K562 (cell line): ENCODE data around the gene TMEM267. TPM values are rescaled to one million over a fixed set of nuclear protein-coding genes. Genes with fewer than 3 reads are reported as not detected.
"Not testable (repeated sequence)": the region's sequence is repeated elsewhere in the genome, so short reads cannot be mapped to it uniquely, and the experiment has no call there.

Experiments used
- ATAC-seq: fragments of 200-7000 bp; cut with Tn5 transposase; 3 replicates; pipeline ENCODE4 v1.9.1; 2020; ENCODE audit warnings: moderate library complexity
- BruUV-seq: library from RNA; stranded (reverse); fragments of 400-500 nt; replicated peaks from 2 replicates; lab custom pipeline; 2021; lab: Mats Ljungman, UMichigan
- CTCF ChIA-PET: fragments of 300-600 bp; formaldehyde crosslinking; extraction: SDS; loops from one replicate; lab custom pipeline; 2021; ENCODE audit warnings: low intra/inter-chr PET ratio; lab: Yijun Ruan, JAX
- POLR2A ChIA-PET: fragments of 300-600, 350-650 bp; sonication (Branson Sonifier 250); formaldehyde crosslinking; extraction: SDS; loops from one replicate; lab custom pipeline; 2021; ENCODE audit warnings: antibody characterized with exemption, inconsistent platforms; lab: Yijun Ruan, JAX
- DNase-seq, 4 experiments: peaks; one replicate each; pipeline versions ENCODE4 v3.0.0 to v3.0.0-alpha.2; 2011 to 2018; ENCODE audit warnings: low spot score in 3 of 4, mixed read lengths in 3 of 4; ENCODE audit errors: extremely low read depth in 1 of 4
- FAIRE-seq: peaks from 2 replicates; lab custom pipeline; 2011; peaks lifted over from hg19 to GRCh38; lab: Jason Lieb, UNC
- H2AFZ ChIP-seq: 2 replicates; pipeline ENCODE4 v1.6.0; 2011; ENCODE audit warnings: low read depth, low read length, control low read depth, inconsistent platforms
- H3K27ac ChIP-seq: fragments of 200-600 bp; 3 replicates; pipeline ENCODE4 v1.8.0; 2011; ENCODE audit warnings: low read depth, mild to moderate bottlenecking, control low read depth, inconsistent platforms, low read length, moderate library complexity, mixed read lengths; ENCODE audit errors: extremely low read depth
- H3K27me3 ChIP-seq, 2 experiments: fragments of 300-600 bp in 1 of 2; 2 replicates in 1 of 2; 3 replicates in 1 of 2; pipeline versions ENCODE4 v1.6.0 to v1.8.0; 2011; ENCODE audit warnings: inconsistent platforms in 2 of 2, low read length in 2 of 2, mild to moderate bottlenecking in 1 of 2, mixed read lengths in 1 of 2, moderate library complexity in 1 of 2; ENCODE audit not compliant: control insufficient read depth in 2 of 2, insufficient read depth in 2 of 2
- H3K36me3 ChIP-seq: fragments of 300-600 bp; 3 replicates; pipeline ENCODE4 v1.8.0; 2011; ENCODE audit warnings: mild to moderate bottlenecking, low read length, inconsistent platforms; ENCODE audit not compliant: control insufficient read depth, insufficient read depth
- H3K4me1 ChIP-seq, 2 experiments: fragments of 200-600 bp in 1 of 2; replicated peaks in 1 of 2; 2 replicates in 1 of 2; 3 replicates in 1 of 2; pipeline versions ENCODE4 v1.5.1 to v1.8.0; 2011; ENCODE audit warnings: inconsistent platforms in 2 of 2, low read length in 2 of 2, mild to moderate bottlenecking in 1 of 2, mixed read lengths in 1 of 2, moderate library complexity in 1 of 2; ENCODE audit not compliant: control insufficient read depth in 2 of 2, insufficient read depth in 2 of 2
- H3K4me2 ChIP-seq: 2 replicates; pipeline ENCODE4 v1.6.1; 2011; ENCODE audit warnings: low read length, control low read depth, inconsistent platforms, mixed read lengths; ENCODE audit not compliant: insufficient read depth
- H3K4me3 ChIP-seq: fragments of 200-600 bp; sonication (generic), shearing (Covaris generic); 2 replicates; pipeline ENCODE4 v1.5.1; 2016; ENCODE audit warnings: control low read depth, inconsistent platforms
- H3K79me2 ChIP-seq: fragments of 200-600 bp; 3 replicates; pipeline ENCODE4 v1.8.0; 2011; ENCODE audit warnings: low read length, inconsistent platforms; ENCODE audit not compliant: control insufficient read depth, insufficient read depth
- H3K9ac ChIP-seq, 2 experiments: 2 replicates each; pipeline versions ENCODE4 v1.6.0 to v1.6.1; 2011; ENCODE audit warnings: low read depth in 2 of 2, low read length in 2 of 2, control low read depth in 1 of 2, inconsistent platforms in 1 of 2, mild to moderate bottlenecking in 1 of 2, mixed read lengths in 1 of 2; ENCODE audit not compliant: insufficient read depth in 1 of 2
- H3K9me1 ChIP-seq: one replicate; pipeline ENCODE4 v1.6.0; 2011; ENCODE audit warnings: inconsistent platforms, mild to moderate bottlenecking, low read length, moderate library complexity; ENCODE audit not compliant: control insufficient read depth, insufficient read depth
- H3K9me3 ChIP-seq: replicated peaks from 2 replicates; pipeline ENCODE4 v1.5.1; 2011; ENCODE audit warnings: low read depth, low read length, inconsistent platforms; ENCODE audit not compliant: control insufficient read depth, insufficient read depth
- H4K20me1 ChIP-seq: replicated peaks from 2 replicates; pipeline ENCODE4 v1.6.1; 2011; ENCODE audit warnings: low read length, inconsistent platforms, mixed read lengths; ENCODE audit not compliant: control insufficient read depth, insufficient read depth
- ARNT ChIP-seq, 2 experiments: fragments of 450-650 bp; IDR thresholded peaks; 2 replicates each; pipeline ENCODE4 v1.6.1; 2016; ENCODE audit warnings: mild to moderate bottlenecking in 1 of 2
- MAZ ChIP-seq, 2 experiments: fragments of 450-650 bp in 1 of 2; sonication (generic) in 1 of 2; formaldehyde crosslinking; IDR thresholded peaks in 1 of 2; conservative IDR thresholded peaks in 1 of 2; 2 replicates each; pipeline versions ENCODE4 v1.4.0 to v1.5.0; 2020; ENCODE audit warnings: mild to moderate bottlenecking in 1 of 2, missing genetic modification reagents in 1 of 2
- ZNF518B ChIP-seq: fragments of 250-450 bp; sonication (Bioruptor Pico); IDR thresholded peaks from 2 replicates; pipeline ENCODE4 v1.5.0; 2021; ENCODE audit warnings: mild to moderate bottlenecking, moderate library complexity
- WGBS: fragments of 100-300 bp; shearing (Covaris generic); methylation state at CpG from one replicate; pipeline ENCODE4 v1.1.6; 2016; ENCODE audit warnings: low coverage, mixed read lengths; ENCODE audit not compliant: insufficient coverage; ENCODE audit errors: missing lambda C conversion rate; 5-methylcytosine and 5-hydroxymethylcytosine counted together
- in situ Hi-C: fragments of 300-500 bp; cut with MboI; formaldehyde crosslinking; loops from 4 replicates; pipeline ENCODE4 v1.15.0; 2018; ENCODE audit warnings: inconsistent platforms, mixed read lengths
- intact Hi-C: fragments of 100-400 bp; cut with micrococcal nuclease; formaldehyde crosslinking; loops from 2 replicates; pipeline ENCODE4 v1.14.2; 2022
- polyA plus RNA-seq, 8 experiments: library from polyadenylated mRNA; depleted of rRNA in 4 of 8; stranded (reverse) in 5 of 8; unstranded in 3 of 8; fragments of >200 nt; fragmentation: Nextera tagmentation in 2 of 8; fragmentation: Illumina TruSeq in 1 of 8; extraction: Ambion mirVana in 2 of 8; extraction: Trizol in 1 of 8; gene quantifications; 2 replicates each; pipeline versions ENCODE4 v1.2.1 to v1.2.3, GENCODE V29; 2011 to 2014; ENCODE audit warnings: inconsistent platforms in 1 of 8, missing spikeins in 1 of 8
- total RNA-seq, 7 experiments: library from RNA; depleted of rRNA in 6 of 7; stranded (reverse); fragments of >200 nt in 6 of 7; fragmentation: Illumina TruSeq in 2 of 7; extraction: Trizol in 2 of 7; gene quantifications; 2 replicates each; pipeline versions ENCODE4 v1.2.1 to v1.2.3, GENCODE V29; 2011 to 2021; ENCODE audit warnings: low replicate concordance in 1 of 7

Gene TMEM267
- total and polyA plus RNA-seq, 9 of the 15 experiments (the other 6 are each of a cell fraction or from before 2014, with no cell fraction given): 8.1 to 61.1 (median 17.8) TPM

GRCh38 chr5:43514025-43514424 lies 30.4 kb upstream of the TMEM267 start:
- peak overlapping the region; percentile 64 for H3K4me3 ChIP-seq
- WGBS: 2% methylated on average over 4 of the region's 4 CpGs
- intact Hi-C loops (no loop called here), in situ Hi-C loops (no loop called here)
- FAIRE-seq (no peak), ATAC-seq (peak; percentile 5; the same call in 1 of the 3 replicates), DNase-seq (no peak)
- BruUV-seq: no TSS peak
- H4K20me1 ChIP-seq: no peaks in the 10 kb centered on the region
- H3K79me2 ChIP-seq: peaks cover 28% of the 10 kb centered on the region
- H3K27ac ChIP-seq: peak overlapping the region; percentile 85
- peak overlapping the region in 1 of 2 experiments; percentile 92; a peak in 2 of 4 replicates for H3K9ac ChIP-seq
- peak overlapping the region; percentile 93 for H2AFZ ChIP-seq
- no peaks in the 10 kb centered on the region for H3K9me3 ChIP-seq
- peaks cover 0 to 16% of the 10 kb centered on the region in 2 experiments; a peak in 4 of 5 replicates for H3K4me1 ChIP-seq
- peaks cover 10% of the 10 kb centered on the region; the same call in 1 of the 3 replicates for H3K36me3 ChIP-seq
- POLR2A ChIA-PET: interaction anchor here (1.0 to 1.8 kb wide), 2 partner anchors 28 to 30 kb away, joined by 4 to 11 read pairs; no protein-coding TSS in a partner anchor
- H3K4me2 ChIP-seq: peak overlapping the region; percentile 93
- CTCF ChIA-PET: interaction anchor here (0.9 kb wide), 1 partner anchor 42 kb away, joined by 4 read pairs; no protein-coding TSS in a partner anchor
- H3K9me1 ChIP-seq: peaks cover 2% of the 10 kb centered on the region
- no peaks in the 10 kb centered on the region for H3K27me3 ChIP-seq
- TF ChIP-seq ZNF518B: no peak
- 0 out of 4 replicates have a peak, but pooled peaks of 1 of the 2 experiments have one; percentile 10 for TF ChIP-seq MAZ (CRISPR knock-in tag; conservative IDR thresholded peaks at IDR 0.05 in 1 of 2, IDR thresholded peaks at IDR 0.05 in 1 of 2)
- TF ChIP-seq ARNT (IDR thresholded peaks at IDR 0.05): 0 out of 4 replicates have a peak, but pooled peaks of 1 of the 2 experiments have one; percentile 7

- H3K27ac ChIP-seq, DNase-seq, ATAC-seq, H3K4me3 ChIP-seq, intact Hi-C loops, H2AFZ ChIP-seq, H3K9me1 ChIP-seq, H3K9me3 ChIP-seq, FAIRE-seq, CTCF ChIA-PET, BruUV-seq, H3K9ac ChIP-seq, in situ Hi-C loops, H3K27me3 ChIP-seq, H3K4me2 ChIP-seq, H4K20me1 ChIP-seq: not testable (repeated sequence)
- Histone ChIP-seq H3K79me2 (peaks cover 28% of the 10 kb centered on the region), H3K4me1 (peaks cover 4 to 16% of the 10 kb centered on the region in 2 experiments), H3K36me3 (peaks cover 34% of the 10 kb centered on the region)
- WGBS: 97% methylated on average over 12 of the region's 36 CpGs
- POLR2A ChIA-PET: interaction anchor here (0.6 to 1.2 kb wide), 2 partner anchors 8 to 21 kb away, joined by 3 to 4 read pairs; no protein-coding TSS in a partner anchor
These were observed 27.4 kb upstream of the TMEM267 start for GRCh38 chr5:43511062-43511461.
